Panc1 (cell line): ENCODE measurements around the gene FBF1. TPM values are rescaled to one million over a fixed set of nuclear protein-coding genes. Genes with fewer than 3 reads are reported as not detected.

Experiments
- ATAC-seq: fragments of 200-7000 bp; cut with Tn5 transposase; 2 replicates; pipeline ENCODE4 v1.9.1; 2020; ENCODE audit warnings: mild to moderate bottlenecking, moderate library complexity
- BruUV-seq: library from RNA; stranded (reverse); fragments of 400-500 nt; replicated peaks from 2 replicates; lab custom pipeline; 2021; lab: Mats Ljungman, UMichigan
- CTCF ChIA-PET: fragments of 300-600 bp; sonication (Branson Sonifier 250); formaldehyde crosslinking; loops from one replicate; lab custom pipeline; 2022; ENCODE audit warnings: antibody characterized with exemption; lab: Charles Lee
- POLR2A ChIA-PET: fragments of 300-600 bp; sonication (Branson Sonifier 250); formaldehyde crosslinking; loops from one replicate; lab custom pipeline; 2022; ENCODE audit warnings: antibody characterized with exemption; lab: Charles Lee
- DNase-seq: peaks from one replicate; pipeline ENCODE4 v3.0.0-alpha.2; 2010; ENCODE audit warnings: low read depth, low spot score
- H3K27ac ChIP-seq: 2 replicates; pipeline ENCODE4 v1.5.1; 2011; ENCODE audit warnings: mild to moderate bottlenecking, low read length, inconsistent platforms
- H3K27me3 ChIP-seq: fragments of 200-500 bp; sonication (Bioruptor generic); 2 replicates; pipeline ENCODE4 v1.6.0; 2014; ENCODE audit warnings: low read length, inconsistent platforms; ENCODE audit not compliant: control insufficient read depth, insufficient read depth
- H3K36me3 ChIP-seq: fragments of 200-500 bp; sonication (Bioruptor generic); 2 replicates; pipeline ENCODE4 v1.5.1; 2014; ENCODE audit warnings: inconsistent platforms, mild to moderate bottlenecking, low read length, moderate library complexity; ENCODE audit not compliant: control insufficient read depth, insufficient read depth
- H3K4me1 ChIP-seq: 2 replicates; pipeline ENCODE4 v1.5.1; 2011; ENCODE audit warnings: inconsistent platforms, mild to moderate bottlenecking, low read length, moderate library complexity; ENCODE audit not compliant: control insufficient read depth, insufficient read depth
- H3K4me3 ChIP-seq, 2 experiments: 2 replicates each; pipeline ENCODE4 v1.5.1; 2011 to 2012; ENCODE audit warnings: low read depth in 2 of 2, low read length in 2 of 2, mild to moderate bottlenecking in 2 of 2, inconsistent platforms in 1 of 2, moderate library complexity in 1 of 2
- H3K9me3 ChIP-seq: fragments of 200-500 bp; sonication (Bioruptor generic); 2 replicates; pipeline ENCODE4 v1.5.1; 2014; ENCODE audit warnings: low read depth, mild to moderate bottlenecking, inconsistent platforms, low read length, moderate library complexity; ENCODE audit not compliant: control insufficient read depth, insufficient read depth
- CTCF ChIP-seq: fragments of 450-650 bp; IDR thresholded peaks from 2 replicates; pipeline ENCODE4 v1.5.1; 2017; ENCODE audit warnings: mild to moderate bottlenecking
- POLR2AphosphoS5 ChIP-seq: IDR thresholded peaks from 2 replicates; pipeline ENCODE4 v1.6.1; 2012; ENCODE audit warnings: mild to moderate bottlenecking, low read depth, low read length, moderate library complexity
- SIN3A ChIP-seq: IDR thresholded peaks from 2 replicates; pipeline ENCODE4 v1.6.1; 2012; ENCODE audit warnings: low read depth, mild to moderate bottlenecking, low read length, moderate library complexity, borderline replicate concordance; ENCODE audit not compliant: insufficient read depth
- TCF7L2 ChIP-seq: IDR thresholded peaks from 2 replicates; pipeline ENCODE4 v1.6.1; 2011; ENCODE audit warnings: mild to moderate bottlenecking, low read depth, low read length, inconsistent platforms
- in situ Hi-C: cut with HindIII; loops from 2 replicates; pipeline ENCODE4 v1.10.0; 2016; ENCODE audit warnings: low sequenced_read_pairs, low pct_unique_long_range_greater_than_20kb
- intact Hi-C: fragments of 100-400 bp; cut with micrococcal nuclease; formaldehyde crosslinking; loops from one replicate; pipeline ENCODE4 v1.10.0; 2022; ENCODE audit not compliant: unreplicated experiment
- total RNA-seq: library from RNA; stranded (reverse); gene quantifications from one replicate; pipeline ENCODE4 v1.2.1, GENCODE V29; 2021; ENCODE audit not compliant: unreplicated experiment
- TF ChIP-seq, protein P1 (sequence below), 2 experiments: IDR thresholded peaks; 2 replicates each; pipeline ENCODE4 v1.6.1; 2011 to 2012; ENCODE audit warnings: low read depth in 2 of 2, control low read depth in 1 of 2, low read length in 1 of 2, mild to moderate bottlenecking in 1 of 2, moderate library complexity in 1 of 2; ENCODE audit not compliant: insufficient read depth in 1 of 2

FBF1 gene
- total RNA-seq, 1 experiment from 2014 or later: 32.5 TPM

DNA sequence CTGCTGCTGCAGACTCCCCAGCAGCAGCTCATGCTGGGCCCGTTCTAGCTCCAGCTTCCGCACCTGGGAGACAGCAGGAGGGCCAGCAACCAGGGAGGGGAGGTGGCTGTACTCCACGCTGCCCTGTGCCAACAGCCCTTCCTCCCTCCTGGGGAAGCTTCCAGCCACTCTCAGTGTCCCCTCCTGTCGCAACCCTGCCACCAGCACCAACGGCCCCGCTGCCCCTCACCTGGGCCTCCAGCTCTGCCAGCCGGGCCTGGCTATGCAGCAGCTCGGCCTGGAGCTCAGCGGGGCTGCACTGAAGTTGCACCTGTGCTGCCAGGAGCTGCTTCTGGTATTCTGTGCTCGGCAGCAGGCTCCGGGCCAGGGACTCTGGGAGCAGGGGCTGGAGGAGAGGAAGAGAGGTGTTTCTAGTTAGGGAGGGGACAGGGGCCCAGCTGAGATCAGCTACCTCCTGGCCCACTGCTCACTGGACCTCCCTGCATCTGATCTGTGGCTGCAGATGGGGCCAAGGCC is 20.7 kb downstream of the FBF1 start:
- in situ Hi-C loops: no loop called here

DNA sequence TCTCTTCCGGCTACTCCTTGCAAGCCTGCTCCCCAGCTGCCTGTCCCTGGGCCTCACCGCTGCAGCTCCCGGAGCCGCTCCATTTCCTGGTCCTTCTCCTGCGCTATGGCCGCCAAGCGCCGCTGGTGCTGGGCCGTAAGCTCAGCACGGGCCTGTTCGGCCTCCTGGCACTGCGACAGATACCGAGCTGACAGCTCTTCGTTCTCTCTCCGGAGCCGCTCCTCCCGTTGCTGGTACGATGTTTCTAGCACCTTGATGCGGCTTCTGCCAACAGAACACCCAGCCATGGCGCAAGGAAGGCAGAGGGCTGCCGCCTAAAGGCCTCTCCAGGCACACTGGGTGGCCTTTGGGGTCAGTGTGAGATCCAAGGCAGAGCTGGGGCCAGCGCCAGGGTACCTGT is 21.2 kb downstream of the FBF1 start:
- in situ Hi-C loops: no loop called here
- intact Hi-C loops: no loop called here
- TF ChIP-seq, protein P1, sequence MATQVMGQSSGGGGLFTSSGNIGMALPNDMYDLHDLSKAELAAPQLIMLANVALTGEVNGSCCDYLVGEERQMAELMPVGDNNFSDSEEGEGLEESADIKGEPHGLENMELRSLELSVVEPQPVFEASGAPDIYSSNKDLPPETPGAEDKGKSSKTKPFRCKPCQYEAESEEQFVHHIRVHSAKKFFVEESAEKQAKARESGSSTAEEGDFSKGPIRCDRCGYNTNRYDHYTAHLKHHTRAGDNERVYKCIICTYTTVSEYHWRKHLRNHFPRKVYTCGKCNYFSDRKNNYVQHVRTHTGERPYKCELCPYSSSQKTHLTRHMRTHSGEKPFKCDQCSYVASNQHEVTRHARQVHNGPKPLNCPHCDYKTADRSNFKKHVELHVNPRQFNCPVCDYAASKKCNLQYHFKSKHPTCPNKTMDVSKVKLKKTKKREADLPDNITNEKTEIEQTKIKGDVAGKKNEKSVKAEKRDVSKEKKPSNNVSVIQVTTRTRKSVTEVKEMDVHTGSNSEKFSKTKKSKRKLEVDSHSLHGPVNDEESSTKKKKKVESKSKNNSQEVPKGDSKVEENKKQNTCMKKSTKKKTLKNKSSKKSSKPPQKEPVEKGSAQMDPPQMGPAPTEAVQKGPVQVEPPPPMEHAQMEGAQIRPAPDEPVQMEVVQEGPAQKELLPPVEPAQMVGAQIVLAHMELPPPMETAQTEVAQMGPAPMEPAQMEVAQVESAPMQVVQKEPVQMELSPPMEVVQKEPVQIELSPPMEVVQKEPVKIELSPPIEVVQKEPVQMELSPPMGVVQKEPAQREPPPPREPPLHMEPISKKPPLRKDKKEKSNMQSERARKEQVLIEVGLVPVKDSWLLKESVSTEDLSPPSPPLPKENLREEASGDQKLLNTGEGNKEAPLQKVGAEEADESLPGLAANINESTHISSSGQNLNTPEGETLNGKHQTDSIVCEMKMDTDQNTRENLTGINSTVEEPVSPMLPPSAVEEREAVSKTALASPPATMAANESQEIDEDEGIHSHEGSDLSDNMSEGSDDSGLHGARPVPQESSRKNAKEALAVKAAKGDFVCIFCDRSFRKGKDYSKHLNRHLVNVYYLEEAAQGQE (IDR thresholded peaks at IDR 0.05; ENCODE audit: insufficient read depth in 1 of 2, low read depth in 2 of 2, low read length in 1 of 2): no peak
- no peak for TF ChIP-seq CTCF
- no TSS peak for BruUV-seq
- CTCF ChIA-PET: no interaction called here
- ATAC-seq (no peak), DNase-seq (no peak)
- Histone ChIP-seq H3K36me3 (no peaks in the 10 kb centered on the region), H3K4me3 (no peak overlapping the region), H3K9me3 (no peaks in the 10 kb centered on the region), H3K27ac (no peak overlapping the region), H3K4me1 (no peaks in the 10 kb centered on the region), H3K27me3 (no peaks in the 10 kb centered on the region)
- POLR2A ChIA-PET: interaction anchor here (1.1 kb wide), 1 partner anchor 23 kb away, joined by 5 read pairs; no protein-coding TSS in a partner anchor

More for the DNA sequence above, 20.7 kb downstream of the FBF1 start:
- Histone ChIP-seq H3K27me3 (no peaks in the 10 kb centered on the region), H3K4me3 (no peak overlapping the region), H3K27ac (no peak overlapping the region), H3K4me1 (no peaks in the 10 kb centered on the region), H3K9me3 (no peaks in the 10 kb centered on the region), H3K36me3 (no peaks in the 10 kb centered on the region)
- ChIA-PET POLR2A (no interaction called here), CTCF (interaction anchor here (0.6 kb wide), 1 partner anchor 216 kb away, joined by 8 read pairs; no protein-coding TSS in a partner anchor)
- intact Hi-C loops: no loop called here
- no TSS peak for BruUV-seq
- DNase-seq (no peak), ATAC-seq (no peak)
- TF ChIP-seq SIN3A (no peak), TCF7L2 (no peak)

GRCh38 chr17:75917917-75918445 is 22.9 kb downstream of the FBF1 start:
- no TSS peak for BruUV-seq
- DNase-seq: no peak

More at GRCh38 chr17:75917917-75918445, 22.9 kb downstream of the FBF1 start:
- no peak for ATAC-seq
- CTCF ChIA-PET: no interaction called here
- POLR2A ChIA-PET: no interaction called here
- Histone ChIP-seq H3K27ac (no peak overlapping the region), H3K27me3 (no peaks in the 10 kb centered on the region), H3K4me1 (no peaks in the 10 kb centered on the region), H3K9me3 (no peaks in the 10 kb centered on the region), H3K36me3 (no peaks in the 10 kb centered on the region), H3K4me3 (no peak overlapping the region)
- intact Hi-C loops (no loop called here), in situ Hi-C loops (no loop called here)
- TF ChIP-seq, protein P1 (IDR thresholded peaks at IDR 0.05; ENCODE audit: insufficient read depth in 1 of 2, low read depth in 2 of 2, low read length in 1 of 2): no peak
- no peak for TF ChIP-seq TCF7L2
- TF ChIP-seq POLR2AphosphoS5: no peak
- no peak for TF ChIP-seq SIN3A
- TF ChIP-seq CTCF: no peak
